Ishikawa (cell line): ENCODE data around the gene WNT6.

Source experiments
- CEBPB ChIP-seq: IDR thresholded peaks from 2 replicates; pipeline ENCODE4 v1.6.1; 2012
- EGR1 ChIP-seq: IDR thresholded peaks from 2 replicates; pipeline ENCODE4 v1.6.1; 2012
- EP300 ChIP-seq: IDR thresholded peaks from 2 replicates; pipeline ENCODE4 v1.6.1; 2012; ENCODE audit warnings: borderline replicate concordance
- FOXM1 ChIP-seq: IDR thresholded peaks from 2 replicates; pipeline ENCODE4 v1.6.1; 2012; ENCODE audit warnings: low read depth, borderline replicate concordance
- NFIC ChIP-seq: IDR thresholded peaks from 2 replicates; pipeline ENCODE4 v1.6.1; 2012
- RAD21 ChIP-seq: IDR thresholded peaks from 2 replicates; pipeline ENCODE4 v1.6.1; 2012; ENCODE audit warnings: low read depth
- TAF1 ChIP-seq: IDR thresholded peaks from 2 replicates; pipeline ENCODE4 v1.6.1; 2012; ENCODE audit warnings: low read depth, mild to moderate bottlenecking
- TCF12 ChIP-seq: IDR thresholded peaks from 2 replicates; pipeline ENCODE4 v1.6.1; 2012; ENCODE audit warnings: low read depth
- TEAD4 ChIP-seq: IDR thresholded peaks from 2 replicates; pipeline ENCODE4 v1.6.1; 2012
- YY1 ChIP-seq: IDR thresholded peaks from 2 replicates; pipeline ENCODE4 v1.6.1; 2012; ENCODE audit warnings: low read depth
- TF ChIP-seq, protein P1 (sequence below): IDR thresholded peaks from 2 replicates; pipeline ENCODE4 v1.6.1; 2012
- TF ChIP-seq, protein P2 (sequence below): IDR thresholded peaks from 2 replicates; pipeline ENCODE4 v1.6.1; 2012; ENCODE audit warnings: low read depth, mild to moderate bottlenecking

DNA sequence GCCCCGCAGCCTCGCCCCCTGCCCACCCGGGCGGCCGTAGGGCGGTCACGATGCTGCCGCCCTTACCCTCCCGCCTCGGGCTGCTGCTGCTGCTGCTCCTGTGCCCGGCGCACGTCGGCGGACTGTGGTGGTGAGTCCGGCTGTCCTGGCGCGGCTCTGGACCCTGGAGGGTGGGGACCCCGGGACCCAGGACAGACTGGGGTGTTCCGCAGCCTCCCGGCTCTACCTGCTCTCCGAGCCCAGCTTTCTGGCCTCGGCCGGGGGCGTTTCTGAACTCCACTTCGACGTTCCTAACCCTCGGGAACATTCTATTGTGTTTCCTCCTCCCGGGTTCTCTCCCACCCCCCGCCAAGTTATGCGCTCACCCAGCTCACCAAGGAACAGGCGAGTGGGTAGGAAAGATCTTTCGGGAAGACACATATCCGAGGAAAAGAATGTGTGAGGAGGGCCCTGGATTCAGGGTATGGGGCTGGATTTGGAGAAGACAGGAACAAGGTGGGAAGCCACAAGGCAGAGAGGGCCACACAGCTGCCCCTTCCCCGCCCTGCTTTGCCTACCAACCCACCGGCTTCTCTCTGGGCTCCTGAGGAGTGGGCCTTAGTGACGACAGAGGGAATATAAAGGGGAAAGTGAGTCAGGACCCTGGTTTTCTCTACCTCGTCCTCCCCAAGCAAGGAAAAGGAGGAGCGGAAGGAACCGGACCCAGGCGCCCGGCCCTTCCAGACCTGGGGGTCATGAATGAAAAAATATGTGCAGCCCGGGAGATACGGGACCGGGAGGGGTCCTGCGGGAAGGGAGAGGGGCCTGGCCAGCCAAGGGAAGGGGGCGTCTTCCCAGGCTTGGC lies 605 bp downstream of the WNT6 start:
- no peak for TF ChIP-seq YY1
- no peak for TF ChIP-seq EP300
- no peak for TF ChIP-seq TCF12
- no peak for TF ChIP-seq CEBPB
- TF ChIP-seq, protein P1, sequence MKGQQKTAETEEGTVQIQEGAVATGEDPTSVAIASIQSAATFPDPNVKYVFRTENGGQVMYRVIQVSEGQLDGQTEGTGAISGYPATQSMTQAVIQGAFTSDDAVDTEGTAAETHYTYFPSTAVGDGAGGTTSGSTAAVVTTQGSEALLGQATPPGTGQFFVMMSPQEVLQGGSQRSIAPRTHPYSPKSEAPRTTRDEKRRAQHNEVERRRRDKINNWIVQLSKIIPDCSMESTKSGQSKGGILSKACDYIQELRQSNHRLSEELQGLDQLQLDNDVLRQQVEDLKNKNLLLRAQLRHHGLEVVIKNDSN: no peak
- TF ChIP-seq EGR1: no peak
- TF ChIP-seq TEAD4: no peak
- TF ChIP-seq RAD21: no peak
- TF ChIP-seq NFIC: no peak
- TF ChIP-seq TAF1: no peak
- TF ChIP-seq FOXM1: no peak
- TF ChIP-seq, protein P2, sequence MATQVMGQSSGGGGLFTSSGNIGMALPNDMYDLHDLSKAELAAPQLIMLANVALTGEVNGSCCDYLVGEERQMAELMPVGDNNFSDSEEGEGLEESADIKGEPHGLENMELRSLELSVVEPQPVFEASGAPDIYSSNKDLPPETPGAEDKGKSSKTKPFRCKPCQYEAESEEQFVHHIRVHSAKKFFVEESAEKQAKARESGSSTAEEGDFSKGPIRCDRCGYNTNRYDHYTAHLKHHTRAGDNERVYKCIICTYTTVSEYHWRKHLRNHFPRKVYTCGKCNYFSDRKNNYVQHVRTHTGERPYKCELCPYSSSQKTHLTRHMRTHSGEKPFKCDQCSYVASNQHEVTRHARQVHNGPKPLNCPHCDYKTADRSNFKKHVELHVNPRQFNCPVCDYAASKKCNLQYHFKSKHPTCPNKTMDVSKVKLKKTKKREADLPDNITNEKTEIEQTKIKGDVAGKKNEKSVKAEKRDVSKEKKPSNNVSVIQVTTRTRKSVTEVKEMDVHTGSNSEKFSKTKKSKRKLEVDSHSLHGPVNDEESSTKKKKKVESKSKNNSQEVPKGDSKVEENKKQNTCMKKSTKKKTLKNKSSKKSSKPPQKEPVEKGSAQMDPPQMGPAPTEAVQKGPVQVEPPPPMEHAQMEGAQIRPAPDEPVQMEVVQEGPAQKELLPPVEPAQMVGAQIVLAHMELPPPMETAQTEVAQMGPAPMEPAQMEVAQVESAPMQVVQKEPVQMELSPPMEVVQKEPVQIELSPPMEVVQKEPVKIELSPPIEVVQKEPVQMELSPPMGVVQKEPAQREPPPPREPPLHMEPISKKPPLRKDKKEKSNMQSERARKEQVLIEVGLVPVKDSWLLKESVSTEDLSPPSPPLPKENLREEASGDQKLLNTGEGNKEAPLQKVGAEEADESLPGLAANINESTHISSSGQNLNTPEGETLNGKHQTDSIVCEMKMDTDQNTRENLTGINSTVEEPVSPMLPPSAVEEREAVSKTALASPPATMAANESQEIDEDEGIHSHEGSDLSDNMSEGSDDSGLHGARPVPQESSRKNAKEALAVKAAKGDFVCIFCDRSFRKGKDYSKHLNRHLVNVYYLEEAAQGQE: no peak
